ENCODE measurements around the gene YEATS2. TPM values are rescaled to one million over a fixed set of nuclear protein-coding genes. Genes with fewer than 3 reads are reported as not detected.

Gene YEATS2
- total and polyA plus RNA-seq, 2 donors (not counting 3 experiments of a cell fraction or from before 2014, with no cell fraction given), result 30.2 to 59.9 TPM

- H3K9me1 ChIP-seq (replicated peaks; ENCODE audit: control insufficient read depth, extremely low read depth, insufficient read depth, low read length), result no peaks in the 10 kb centered on the region
- dilution Hi-C loops (cut with MboI; ENCODE audit: extremely low pct_ligation_motif_present, low sequenced_read_pairs) (no loop called here), intact Hi-C loops (cut with micrococcal nuclease) (no loop called here)
- H3K4me3 ChIP-seq (replicated peaks in 1 of 3; ENCODE audit: insufficient read depth in 1 of 3, low read depth in 1 of 3, low read length in 3 of 3), result no peak overlapping the region
- H3K4me2 ChIP-seq (ENCODE audit: insufficient read depth, low read length), result no peak overlapping the region
- H3K9ac ChIP-seq (replicated peaks; ENCODE audit: extremely low read depth, insufficient read depth, low read length), result no peak overlapping the region
- no peaks in the 10 kb centered on the region for H3K4me1 ChIP-seq (ENCODE audit: control insufficient read depth, extremely low read depth, insufficient read depth, low read length)
- FAIRE-seq, result peak; percentile 15
- ChIA-PET CTCF (no interaction called here), POLR2A (no interaction called here)
- BruUV-seq (replicated peaks), result no TSS peak
- no peaks in the 10 kb centered on the region for H3K27me3 ChIP-seq (ENCODE audit: control insufficient read depth in 2 of 2, insufficient read depth in 2 of 2, low read length in 2 of 2)
- peaks cover 18 to 28% of the 10 kb centered on the region in 2 experiments for H3K36me3 ChIP-seq (ENCODE audit: control insufficient read depth in 2 of 2, extremely low read depth in 1 of 2, insufficient read depth in 2 of 2, low read length in 2 of 2)
- no peaks in the 10 kb centered on the region for H3K79me2 ChIP-seq (ENCODE audit: control insufficient read depth, insufficient read depth, low read length)
- H3K9me3 ChIP-seq (replicated peaks; ENCODE audit: control insufficient read depth, insufficient read depth, low read length), result no peaks in the 10 kb centered on the region
- no peak overlapping the region for H2AFZ ChIP-seq (ENCODE audit: low read depth, low read length)
- DNase-seq (ENCODE audit: low read depth, low spot score), result no peak
- TF ChIP-seq GATA2 (IDR thresholded peaks at IDR 0.05; ENCODE audit: insufficient read depth, insufficient read length, low read depth, low read length), result no peak
- no peak for TF ChIP-seq EZH2 (IDR thresholded peaks at IDR 0.05; ENCODE audit: borderline replicate concordance, low read depth, low read length, severe bottlenecking)
- TF ChIP-seq CTCF (IDR thresholded peaks at IDR 0.05; ENCODE audit: extremely low read depth in 1 of 2, insufficient read depth in 1 of 2, low read depth in 1 of 2, low read length in 2 of 2), result no peak
- TF ChIP-seq MAX (IDR thresholded peaks at IDR 0.05; ENCODE audit: insufficient read depth, insufficient read length), result no peak
- TF ChIP-seq JUN (IDR thresholded peaks at IDR 0.05; ENCODE audit: borderline replicate concordance, insufficient read depth, insufficient read length, low read depth), result no peak
- no peak for TF ChIP-seq FOS (IDR thresholded peaks at IDR 0.05; ENCODE audit: borderline replicate concordance, insufficient read depth, low read length)
- no peak for TF ChIP-seq POLR2AphosphoS5 (IDR thresholded peaks at IDR 0.05; ENCODE audit: insufficient read depth, low read depth, low read length)
- no peak for TF ChIP-seq POLR2A (IDR thresholded peaks at IDR 0.05; ENCODE audit: low read depth, low read length)
- no peak for TF ChIP-seq MYC (IDR thresholded peaks at IDR 0.05; ENCODE audit: low read depth, low read length)
- H4K20me1 ChIP-seq (replicated peaks; ENCODE audit: control insufficient read depth, extremely low read depth, insufficient read depth, low read length), result no peaks in the 10 kb centered on the region
- H3K27ac ChIP-seq (ENCODE audit: insufficient read depth, low read depth, low read length), result no peak overlapping the region
These were observed 115.3 kb downstream of the YEATS2 start for GRCh38 chr3:183812761-183813445.
